DOHH2 (cell line): ENCODE results near the gene TMCO4.

Experiments
- H3F3A ChIP-seq: fragments of 200-600 bp; sonication (generic), shearing (Covaris generic); 2 replicates; pipeline ENCODE4 v1.6.0; 2016; ENCODE audit warnings: antibody characterized with exemption, mild to moderate bottlenecking; ENCODE audit not compliant: control insufficient read depth, insufficient read depth
- H3K27ac ChIP-seq: fragments of 200-600 bp; sonication (generic); 2 replicates; pipeline ENCODE4 v1.5.1; 2014; ENCODE audit warnings: low read depth, mild to moderate bottlenecking, low read length, moderate library complexity
- H3K27me3 ChIP-seq: fragments of 200-600 bp; sonication (generic); 2 replicates; pipeline ENCODE4 v1.6.1; 2014; ENCODE audit warnings: mild to moderate bottlenecking, low read length, mixed read lengths; ENCODE audit not compliant: control insufficient read depth
- H3K36me3 ChIP-seq: fragments of 200-600 bp; sonication (generic); 2 replicates; pipeline ENCODE4 v1.6.1; 2014; ENCODE audit warnings: mild to moderate bottlenecking, low read length, moderate library complexity, mixed read lengths; ENCODE audit not compliant: control insufficient read depth
- H3K4me1 ChIP-seq: fragments of 200-600 bp; sonication (generic); 2 replicates; pipeline ENCODE4 v1.6.1; 2014; ENCODE audit warnings: mild to moderate bottlenecking, low read length, mixed read lengths; ENCODE audit not compliant: control insufficient read depth
- H3K4me2 ChIP-seq: fragments of 200-600 bp; sonication (generic); 2 replicates; pipeline ENCODE4 v1.6.0; 2014; ENCODE audit warnings: mild to moderate bottlenecking, low read length, moderate library complexity
- H3K4me3 ChIP-seq: fragments of 200-600 bp; sonication (generic); 2 replicates; pipeline ENCODE4 v1.5.1; 2014; ENCODE audit warnings: mild to moderate bottlenecking, low read length, mixed read lengths
- H3K79me2 ChIP-seq: fragments of 200-600 bp; sonication (generic); 2 replicates; pipeline ENCODE4 v1.6.1; 2014; ENCODE audit warnings: mild to moderate bottlenecking, low read length, mixed read lengths; ENCODE audit not compliant: control insufficient read depth
- H3K9me2 ChIP-seq: fragments of 200-600 bp; sonication (generic); replicated peaks from 2 replicates; pipeline ENCODE4 v1.6.1; 2014; ENCODE audit warnings: mild to moderate bottlenecking, low read length, mixed read lengths; ENCODE audit not compliant: control insufficient read depth
- H3K9me3 ChIP-seq: fragments of 200-600 bp; sonication (generic); 2 replicates; pipeline ENCODE4 v1.6.1; 2014; ENCODE audit warnings: antibody characterized with exemption, low read length, mixed read lengths; ENCODE audit not compliant: control insufficient read depth, insufficient read depth
- H4K20me1 ChIP-seq: fragments of 200-600 bp; sonication (generic); 2 replicates; pipeline ENCODE4 v1.6.0; 2014; ENCODE audit warnings: low read depth, mild to moderate bottlenecking, antibody characterized with exemption, low read length, moderate library complexity; ENCODE audit not compliant: control insufficient read depth, insufficient read depth
- EZH2phosphoT487 ChIP-seq: fragments of 200-600 bp; sonication (generic); IDR thresholded peaks from 2 replicates; pipeline ENCODE4 v1.6.1; 2017; ENCODE audit warnings: borderline replicate concordance, mild to moderate bottlenecking, antibody characterized with exemption, low read length, moderate library complexity, mixed read lengths
- TF ChIP-seq, protein P1 (sequence below): fragments of 200-600 bp; sonication (generic); IDR thresholded peaks from one replicate; pipeline ENCODE4 v1.5.1; 2014; ENCODE audit warnings: antibody characterized with exemption, mild to moderate bottlenecking, low read depth, low read length; ENCODE audit not compliant: poor library complexity, severe bottlenecking

The TMCO4 gene

DNA sequence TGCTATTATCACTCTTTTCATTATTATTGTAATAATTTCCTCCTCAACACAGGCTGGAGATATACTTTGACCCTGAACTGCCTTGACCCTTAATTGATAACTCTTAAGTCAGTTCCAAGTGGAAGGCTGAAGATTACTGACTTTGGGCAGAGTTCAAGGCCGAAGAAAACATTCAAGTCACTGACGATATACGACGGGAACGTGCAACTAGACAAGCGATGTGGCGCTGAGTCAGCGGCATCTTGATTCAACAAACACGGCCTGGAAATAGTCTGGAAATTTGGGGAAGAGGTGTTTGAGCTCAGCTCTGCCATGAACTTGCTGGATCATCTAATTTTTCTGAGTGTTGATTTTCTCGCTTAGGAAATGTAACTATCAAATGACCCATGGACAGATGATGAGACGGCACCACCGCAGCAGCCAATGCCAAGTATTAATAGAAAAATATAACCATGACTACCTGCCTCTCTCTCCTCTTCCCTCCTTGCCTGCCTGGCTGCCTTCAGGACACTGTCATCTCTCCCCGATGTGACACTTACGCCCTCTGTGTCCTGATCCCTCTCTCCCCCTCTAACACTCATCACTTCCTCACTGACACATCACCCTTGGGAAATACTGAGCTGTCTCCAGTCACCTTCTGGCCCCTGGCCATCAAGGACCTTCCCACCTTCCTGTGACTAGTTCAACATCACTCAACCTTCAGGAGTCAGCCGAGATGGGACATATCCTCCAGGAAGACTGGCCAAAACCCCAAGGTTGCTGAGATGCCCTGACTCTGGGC, 49.4 kb downstream of the TMCO4 start:
- Histone ChIP-seq H3K9me3 (no peaks in the 10 kb centered on the region), H3F3A (no peaks in the 10 kb centered on the region), H3K27ac (no peak overlapping the region), H4K20me1 (no peaks in the 10 kb centered on the region), H3K9me2 (no peaks in the 10 kb centered on the region), H3K4me1 (no peaks in the 10 kb centered on the region), H3K79me2 (no peaks in the 10 kb centered on the region), H3K4me3 (no peak overlapping the region), H3K27me3 (no peaks in the 10 kb centered on the region), H3K4me2 (no peak overlapping the region), H3K36me3 (no peaks in the 10 kb centered on the region)
- TF ChIP-seq, protein P1, sequence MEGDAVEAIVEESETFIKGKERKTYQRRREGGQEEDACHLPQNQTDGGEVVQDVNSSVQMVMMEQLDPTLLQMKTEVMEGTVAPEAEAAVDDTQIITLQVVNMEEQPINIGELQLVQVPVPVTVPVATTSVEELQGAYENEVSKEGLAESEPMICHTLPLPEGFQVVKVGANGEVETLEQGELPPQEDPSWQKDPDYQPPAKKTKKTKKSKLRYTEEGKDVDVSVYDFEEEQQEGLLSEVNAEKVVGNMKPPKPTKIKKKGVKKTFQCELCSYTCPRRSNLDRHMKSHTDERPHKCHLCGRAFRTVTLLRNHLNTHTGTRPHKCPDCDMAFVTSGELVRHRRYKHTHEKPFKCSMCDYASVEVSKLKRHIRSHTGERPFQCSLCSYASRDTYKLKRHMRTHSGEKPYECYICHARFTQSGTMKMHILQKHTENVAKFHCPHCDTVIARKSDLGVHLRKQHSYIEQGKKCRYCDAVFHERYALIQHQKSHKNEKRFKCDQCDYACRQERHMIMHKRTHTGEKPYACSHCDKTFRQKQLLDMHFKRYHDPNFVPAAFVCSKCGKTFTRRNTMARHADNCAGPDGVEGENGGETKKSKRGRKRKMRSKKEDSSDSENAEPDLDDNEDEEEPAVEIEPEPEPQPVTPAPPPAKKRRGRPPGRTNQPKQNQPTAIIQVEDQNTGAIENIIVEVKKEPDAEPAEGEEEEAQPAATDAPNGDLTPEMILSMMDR = no peak
- no peak for TF ChIP-seq EZH2phosphoT487

DNA sequence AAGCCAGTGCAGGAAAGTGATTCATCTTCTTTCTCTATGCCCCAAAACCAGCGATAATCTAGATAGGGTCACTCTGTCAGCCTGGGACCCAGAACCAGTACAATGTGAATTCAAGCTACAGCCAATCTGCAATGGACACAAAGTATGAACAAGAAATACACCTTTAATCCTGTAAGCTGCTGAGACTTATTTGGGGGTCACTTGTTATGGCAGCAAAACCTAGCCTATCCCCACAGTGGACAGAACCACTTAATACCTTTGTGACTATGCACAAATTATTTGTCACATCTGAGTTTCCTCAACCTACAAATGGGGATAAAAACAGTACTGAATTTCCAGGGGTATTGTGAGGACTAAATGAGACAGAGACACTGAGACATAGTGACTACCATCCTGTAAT, 50.0 kb downstream of the TMCO4 start:
- no peaks in the 10 kb centered on the region for H3K4me1 ChIP-seq
- H3K79me2 ChIP-seq = no peaks in the 10 kb centered on the region
- no peaks in the 10 kb centered on the region for H3K36me3 ChIP-seq
- no peak overlapping the region for H3K4me3 ChIP-seq
- no peaks in the 10 kb centered on the region for H3F3A ChIP-seq
- H3K4me2 ChIP-seq = no peak overlapping the region
- no peaks in the 10 kb centered on the region for H3K27me3 ChIP-seq
- no peak for TF ChIP-seq EZH2phosphoT487
- TF ChIP-seq, protein P1 = no peak
- H3K9me3 ChIP-seq = no peaks in the 10 kb centered on the region
- H3K9me2 ChIP-seq = no peaks in the 10 kb centered on the region
- H4K20me1 ChIP-seq = no peaks in the 10 kb centered on the region
- H3K27ac ChIP-seq = no peak overlapping the region

DNA sequence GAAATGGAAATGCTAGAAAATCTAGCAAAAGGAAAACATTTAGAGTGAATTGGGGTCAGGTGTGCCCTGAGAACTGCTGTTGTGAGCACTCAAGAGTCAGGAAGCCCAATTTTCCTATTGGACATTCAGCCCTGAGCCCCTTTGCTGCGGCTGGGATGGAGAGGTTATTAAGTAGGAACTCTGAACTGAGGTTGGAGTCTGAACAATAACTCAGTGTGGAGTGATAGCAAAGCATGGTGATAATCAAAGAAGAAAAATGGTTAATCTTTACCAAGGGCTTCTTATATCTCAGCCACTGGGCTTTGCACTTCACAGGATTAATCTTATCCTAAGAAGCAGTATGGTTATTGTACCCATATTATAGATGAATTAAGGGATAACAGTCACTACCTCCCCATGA, 52.0 kb downstream of the TMCO4 start:
- Histone ChIP-seq H3K27me3 (no peaks in the 10 kb centered on the region), H3K36me3 (no peaks in the 10 kb centered on the region), H3K27ac (no peak overlapping the region), H4K20me1 (no peaks in the 10 kb centered on the region), H3K4me1 (no peaks in the 10 kb centered on the region), H3K9me3 (no peaks in the 10 kb centered on the region), H3K79me2 (no peaks in the 10 kb centered on the region), H3K4me2 (no peak overlapping the region), H3K4me3 (no peak overlapping the region), H3K9me2 (no peaks in the 10 kb centered on the region), H3F3A (no peaks in the 10 kb centered on the region)
- TF ChIP-seq, protein P1 = no peak
- TF ChIP-seq EZH2phosphoT487 = no peak
